Measurements from ENCODE around the gene WNT3. TPM values are rescaled to one million over a fixed set of nuclear protein-coding genes. Genes with fewer than 3 reads are reported as not detected.

Gene WNT3
- total RNA-seq, 1 donor from 2014 or later: 3.3 TPM

DNA sequence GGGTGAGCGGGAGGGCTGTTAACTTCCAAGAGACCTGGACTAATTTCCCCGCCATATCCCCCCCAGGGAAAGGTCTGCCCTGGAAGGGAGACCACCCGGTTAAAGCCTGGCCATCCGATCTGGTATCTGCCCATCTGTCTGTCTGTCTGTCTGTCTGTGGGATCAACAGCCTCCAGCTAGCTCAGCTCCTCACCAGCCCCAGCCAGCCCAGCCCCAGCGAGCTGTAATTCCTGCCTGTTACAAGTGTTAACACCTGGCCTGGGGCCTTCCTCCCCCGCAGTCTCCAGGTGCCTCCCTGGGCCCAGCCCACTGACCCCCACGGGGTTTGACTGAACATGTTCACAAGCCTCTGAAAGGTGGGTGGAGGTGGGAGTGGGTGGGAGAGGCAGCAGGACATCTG lies 4.0 kb downstream of the WNT3 start:
- Histone ChIP-seq H3K27me3 (peaks cover 49% of the 10 kb centered on the region), H3K9me3 (no peaks in the 10 kb centered on the region), H3K36me3 (no peaks in the 10 kb centered on the region), H3K4me1 (peaks cover 13% of the 10 kb centered on the region), H3K27ac (no peak overlapping the region), H3K4me3 (no peak overlapping the region)
- DNase-seq: no peak
- intact Hi-C loops (cut with DNase I): no loop called here
- no peak for ATAC-seq
- no peak for TF ChIP-seq CTCF (IDR thresholded peaks at IDR 0.05)

GRCh38 chr17:46813920-46814319 lies 4.6 kb downstream of the WNT3 start:
- no peaks in the 10 kb centered on the region for H3K9me3 ChIP-seq
- intact Hi-C loops (cut with DNase I): no loop called here
- DNase-seq: no peak
- no peak for ATAC-seq
- H3K4me1 ChIP-seq: peaks cover 8% of the 10 kb centered on the region
- no peak overlapping the region for H3K27ac ChIP-seq
- no peak for TF ChIP-seq CTCF (IDR thresholded peaks at IDR 0.05)
- no peaks in the 10 kb centered on the region for H3K36me3 ChIP-seq
- H3K4me3 ChIP-seq: no peak overlapping the region
- peaks cover 44% of the 10 kb centered on the region for H3K27me3 ChIP-seq

GRCh38 chr17:46812624-46813318 lies 5.7 kb downstream of the WNT3 start:
- intact Hi-C loops (cut with DNase I): no loop called here
- no peak for TF ChIP-seq CTCF (IDR thresholded peaks at IDR 0.05)
- DNase-seq (no peak), ATAC-seq (no peak)
- Histone ChIP-seq H3K27ac (no peak overlapping the region), H3K4me1 (no peaks in the 10 kb centered on the region), H3K27me3 (peaks cover 33% of the 10 kb centered on the region), H3K4me3 (no peak overlapping the region), H3K36me3 (no peaks in the 10 kb centered on the region), H3K9me3 (no peaks in the 10 kb centered on the region)

DNA sequence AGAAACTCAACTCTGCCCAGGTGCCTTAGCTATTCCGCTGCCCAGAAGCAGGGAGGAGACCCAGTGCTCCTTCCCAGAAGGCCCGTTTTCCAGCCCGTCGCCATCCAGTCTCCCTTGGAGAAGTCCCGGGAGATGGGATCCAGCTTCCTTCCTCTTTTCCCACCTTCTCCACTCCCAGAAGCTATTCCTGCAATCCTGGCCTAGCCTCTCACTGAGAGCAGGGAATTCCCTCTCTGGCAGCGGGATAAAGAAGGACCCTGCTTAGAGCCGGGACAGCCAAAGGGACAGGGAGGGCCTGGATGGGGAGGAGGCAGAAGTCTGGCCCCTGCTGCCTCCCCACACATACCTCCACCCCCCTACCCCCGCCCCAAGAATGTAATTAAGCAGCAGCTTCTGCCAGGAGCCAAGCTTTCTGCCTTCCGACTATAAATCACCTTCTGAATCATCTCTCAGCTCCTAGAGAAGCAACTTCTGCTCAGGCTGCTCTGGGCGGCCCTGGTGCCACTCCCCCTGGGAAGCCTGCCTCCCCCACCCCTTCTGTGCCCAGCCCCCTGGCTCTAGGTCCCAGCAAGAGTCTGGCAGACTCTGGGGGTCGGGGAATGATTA lies 6.4 kb downstream of the WNT3 start:
- Histone ChIP-seq H3K27me3 (peaks cover 26% of the 10 kb centered on the region), H3K4me3 (no peak overlapping the region), H3K9me3 (no peaks in the 10 kb centered on the region), H3K4me1 (no peaks in the 10 kb centered on the region), H3K36me3 (no peaks in the 10 kb centered on the region), H3K27ac (no peak overlapping the region)
- DNase-seq (no peak), ATAC-seq (no peak)
- intact Hi-C loops (cut with DNase I): no loop called here
- TF ChIP-seq CTCF (IDR thresholded peaks at IDR 0.05): no peak

DNA sequence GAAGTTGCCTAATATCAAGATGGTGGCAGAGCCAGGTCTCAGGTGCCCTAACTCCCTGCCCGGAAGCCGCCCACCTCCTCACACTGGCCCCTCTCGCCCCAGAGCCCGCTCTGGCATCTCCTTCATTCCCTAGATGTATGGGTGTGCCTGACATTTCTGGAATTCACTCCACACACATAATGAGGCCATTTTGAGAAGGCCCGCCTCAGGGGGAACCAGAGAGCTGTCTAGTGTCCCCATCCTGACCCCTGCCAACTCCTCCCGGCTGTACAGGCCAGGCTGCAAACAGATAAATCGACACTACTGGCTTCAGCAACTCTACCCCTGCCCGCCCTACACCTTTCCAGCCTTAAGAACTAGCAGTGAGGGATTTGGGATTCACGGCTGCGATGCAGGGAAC lies 7.7 kb downstream of the WNT3 start:
- Histone ChIP-seq H3K9me3 (no peaks in the 10 kb centered on the region), H3K36me3 (no peaks in the 10 kb centered on the region), H3K4me3 (no peak overlapping the region), H3K27ac (no peak overlapping the region), H3K27me3 (peaks cover 13% of the 10 kb centered on the region), H3K4me1 (no peaks in the 10 kb centered on the region)
- DNase-seq (no peak), ATAC-seq (no peak)
- TF ChIP-seq CTCF (IDR thresholded peaks at IDR 0.05): no peak
- intact Hi-C loops (cut with DNase I): no loop called here
